Measurements from ENCODE around the gene CLEC18A.

DNA sequence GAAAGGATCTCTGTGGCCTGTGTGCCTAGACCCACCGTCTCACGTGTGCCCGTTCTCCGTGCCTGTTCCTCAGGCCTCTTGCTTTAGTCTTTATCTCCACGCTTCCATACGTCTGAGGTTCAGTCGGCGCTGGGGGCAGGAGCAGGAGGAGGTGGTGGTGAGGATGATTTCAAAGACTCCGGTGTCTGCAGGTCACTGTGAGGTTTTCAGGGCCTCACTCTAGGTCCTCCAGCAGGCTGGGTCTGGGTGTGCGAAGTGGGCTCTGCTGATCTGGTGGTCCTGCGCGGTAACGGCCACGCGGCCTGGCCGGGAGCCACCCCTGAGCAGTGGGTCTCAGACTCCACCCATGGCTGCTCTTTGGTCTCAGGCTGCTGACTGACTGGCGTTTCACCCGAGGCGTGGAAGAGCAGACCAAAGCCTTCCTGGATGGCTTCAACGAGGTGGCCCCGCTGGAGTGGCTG is 14.4 kb upstream of the CLEC18A start:
- TF ChIP-seq, protein P1, sequence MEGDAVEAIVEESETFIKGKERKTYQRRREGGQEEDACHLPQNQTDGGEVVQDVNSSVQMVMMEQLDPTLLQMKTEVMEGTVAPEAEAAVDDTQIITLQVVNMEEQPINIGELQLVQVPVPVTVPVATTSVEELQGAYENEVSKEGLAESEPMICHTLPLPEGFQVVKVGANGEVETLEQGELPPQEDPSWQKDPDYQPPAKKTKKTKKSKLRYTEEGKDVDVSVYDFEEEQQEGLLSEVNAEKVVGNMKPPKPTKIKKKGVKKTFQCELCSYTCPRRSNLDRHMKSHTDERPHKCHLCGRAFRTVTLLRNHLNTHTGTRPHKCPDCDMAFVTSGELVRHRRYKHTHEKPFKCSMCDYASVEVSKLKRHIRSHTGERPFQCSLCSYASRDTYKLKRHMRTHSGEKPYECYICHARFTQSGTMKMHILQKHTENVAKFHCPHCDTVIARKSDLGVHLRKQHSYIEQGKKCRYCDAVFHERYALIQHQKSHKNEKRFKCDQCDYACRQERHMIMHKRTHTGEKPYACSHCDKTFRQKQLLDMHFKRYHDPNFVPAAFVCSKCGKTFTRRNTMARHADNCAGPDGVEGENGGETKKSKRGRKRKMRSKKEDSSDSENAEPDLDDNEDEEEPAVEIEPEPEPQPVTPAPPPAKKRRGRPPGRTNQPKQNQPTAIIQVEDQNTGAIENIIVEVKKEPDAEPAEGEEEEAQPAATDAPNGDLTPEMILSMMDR (IDR thresholded peaks at IDR 0.05): no peak
- no peak for TF ChIP-seq EZH2 (IDR thresholded peaks at IDR 0.05; ENCODE audit: borderline replicate concordance, insufficient read depth, low read depth, low read length, poor library complexity, severe bottlenecking)

Measured in B cell (primary cell).